Caki2 (cell line): ENCODE data around the gene LSR. TPM values are rescaled to one million over a fixed set of nuclear protein-coding genes. Genes with fewer than 3 reads are reported as not detected.

Source experiments
- DNase-seq: peaks from one replicate; pipeline ENCODE4 v3.0.0-alpha.2; 2015; ENCODE audit warnings: low read depth
- in situ Hi-C: cut with HindIII; loops from 2 replicates; pipeline ENCODE4 v1.10.0; 2016; ENCODE audit warnings: low sequenced_read_pairs, low pct_unique_long_range_greater_than_20kb, mixed read lengths
- total RNA-seq: library from RNA; depleted of rRNA; stranded (reverse); fragments of >200 nt; shearing (Covaris generic); gene quantifications from 2 replicates; pipeline ENCODE4 v1.2.3, GENCODE V29; 2014; ENCODE audit warnings: low replicate concordance; rRNA removed

Gene LSR, protein sequence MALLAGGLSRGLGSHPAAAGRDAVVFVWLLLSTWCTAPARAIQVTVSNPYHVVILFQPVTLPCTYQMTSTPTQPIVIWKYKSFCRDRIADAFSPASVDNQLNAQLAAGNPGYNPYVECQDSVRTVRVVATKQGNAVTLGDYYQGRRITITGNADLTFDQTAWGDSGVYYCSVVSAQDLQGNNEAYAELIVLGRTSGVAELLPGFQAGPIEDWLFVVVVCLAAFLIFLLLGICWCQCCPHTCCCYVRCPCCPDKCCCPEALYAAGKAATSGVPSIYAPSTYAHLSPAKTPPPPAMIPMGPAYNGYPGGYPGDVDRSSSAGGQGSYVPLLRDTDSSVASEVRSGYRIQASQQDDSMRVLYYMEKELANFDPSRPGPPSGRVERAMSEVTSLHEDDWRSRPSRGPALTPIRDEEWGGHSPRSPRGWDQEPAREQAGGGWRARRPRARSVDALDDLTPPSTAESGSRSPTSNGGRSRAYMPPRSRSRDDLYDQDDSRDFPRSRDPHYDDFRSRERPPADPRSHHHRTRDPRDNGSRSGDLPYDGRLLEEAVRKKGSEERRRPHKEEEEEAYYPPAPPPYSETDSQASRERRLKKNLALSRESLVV
- total RNA-seq, result 13.0 and 33.0 TPM in 2 replicates

DNA sequence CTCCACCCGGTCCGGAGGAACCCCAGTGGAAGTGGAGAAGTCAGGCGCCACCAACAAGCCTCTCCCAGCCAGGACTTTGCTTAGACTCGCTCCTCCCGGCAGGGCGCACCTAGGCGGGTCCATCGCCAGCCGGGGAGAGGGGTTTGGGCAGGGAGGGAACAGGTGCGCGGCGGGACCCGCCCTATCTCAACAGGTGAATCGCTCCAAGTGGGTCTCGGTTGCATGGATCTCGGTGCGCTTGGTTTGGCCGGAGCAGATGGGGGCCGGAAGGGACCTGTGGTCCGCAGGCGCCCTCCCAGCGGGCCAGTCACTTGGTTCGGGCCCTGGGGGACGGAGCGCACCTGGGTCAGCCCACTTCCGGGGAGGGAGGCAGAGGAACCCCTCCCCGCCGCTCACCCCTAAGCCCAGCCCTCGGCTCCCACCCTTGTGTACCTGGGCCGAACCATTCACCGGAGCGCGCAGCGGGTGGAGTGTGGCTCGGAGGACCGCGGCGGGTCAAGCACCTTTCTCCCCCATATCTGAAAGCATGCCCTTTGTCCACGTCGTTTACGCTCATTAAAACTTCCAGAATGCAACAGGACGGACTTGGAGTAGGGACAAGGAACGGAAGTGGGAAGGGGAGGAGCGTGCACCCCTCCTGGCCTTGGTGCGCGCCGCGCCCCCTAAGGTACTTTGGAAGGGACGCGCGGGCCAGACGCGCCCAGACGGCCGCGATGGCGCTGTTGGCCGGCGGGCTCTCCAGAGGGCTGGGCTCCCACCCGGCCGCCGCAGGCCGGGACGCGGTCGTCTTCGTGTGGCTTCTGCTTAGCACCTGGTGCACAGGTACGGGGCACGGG lies at the start of gene LSR:
Gene LSR (plus strand): TSS at position 693 of the 836 bp plus-strand sequence. CDS start 21 bp downstream, at position 714.
- in situ Hi-C loops, result no loop called here

DNA sequence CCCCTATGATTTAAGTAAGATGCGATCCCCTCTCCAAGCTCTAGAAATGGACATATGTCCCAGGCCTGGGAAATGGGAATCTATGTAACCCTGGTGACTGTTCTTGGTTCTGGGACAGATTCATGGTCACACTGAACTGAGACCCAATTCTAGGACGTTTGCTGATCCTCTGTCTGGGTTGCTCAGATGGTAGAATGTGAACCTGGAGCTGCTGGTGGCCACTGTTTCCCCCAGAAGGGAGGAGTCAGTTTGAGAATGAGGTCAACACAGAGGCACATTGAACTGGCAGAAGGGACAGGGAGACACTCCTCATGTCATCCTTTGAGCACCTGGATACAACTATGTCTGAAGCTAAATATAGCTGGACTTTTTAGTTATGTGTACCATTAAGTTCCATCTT lies 49.3 kb upstream of the LSR start:
- DNase-seq, result no peak
- in situ Hi-C loops, result no loop called here

More for the DNA sequence above, at the start of gene LSR:
- DNase-seq, result peak; percentile 97

DNA sequence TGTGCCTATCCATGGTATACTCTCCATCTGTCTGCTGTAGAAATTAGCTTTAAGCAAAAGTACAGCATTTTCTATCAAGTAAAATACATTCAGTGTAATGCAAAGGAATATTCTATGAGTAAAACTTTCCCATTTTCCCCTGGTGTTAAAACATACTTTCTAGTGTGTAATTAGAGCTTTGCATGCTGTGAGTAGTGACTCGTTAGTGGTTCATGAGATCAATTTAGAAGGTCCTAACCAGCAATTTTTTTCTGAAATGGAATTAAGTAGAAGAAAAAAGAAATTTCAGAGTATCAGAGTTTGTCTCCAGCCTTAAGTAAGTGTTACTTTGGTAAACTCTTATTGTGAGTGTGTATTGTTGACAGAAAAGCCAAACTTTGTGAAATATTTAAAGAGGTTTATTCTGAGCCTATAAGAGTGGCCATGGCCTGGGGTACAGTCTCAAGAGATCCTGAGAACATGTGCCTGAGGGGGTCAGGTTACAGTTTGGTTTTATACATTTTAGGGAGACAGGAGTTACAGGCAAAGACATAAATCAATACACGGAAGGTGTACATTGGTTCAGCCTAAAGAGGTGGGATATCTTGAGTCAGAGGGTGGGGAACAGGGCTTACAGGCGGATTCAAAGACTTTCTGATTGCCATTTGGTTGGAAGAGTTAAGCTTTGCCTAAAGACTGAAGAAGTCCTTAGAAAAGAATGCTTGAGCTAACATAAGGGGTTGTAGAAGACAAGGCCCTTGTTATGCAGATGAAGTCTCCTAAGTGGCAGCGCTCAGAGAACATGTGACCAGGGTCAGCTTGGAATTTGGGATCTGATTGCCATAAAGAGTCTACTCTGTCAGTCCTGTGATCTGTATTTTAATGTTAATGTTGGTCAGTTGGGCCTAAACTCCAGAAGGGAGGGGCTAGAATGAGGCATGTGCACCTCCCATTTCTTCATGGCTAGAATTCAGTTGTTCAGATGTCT lies 45.8 kb upstream of the LSR start:
- DNase-seq, result no peak
- in situ Hi-C loops, result no loop called here

DNA sequence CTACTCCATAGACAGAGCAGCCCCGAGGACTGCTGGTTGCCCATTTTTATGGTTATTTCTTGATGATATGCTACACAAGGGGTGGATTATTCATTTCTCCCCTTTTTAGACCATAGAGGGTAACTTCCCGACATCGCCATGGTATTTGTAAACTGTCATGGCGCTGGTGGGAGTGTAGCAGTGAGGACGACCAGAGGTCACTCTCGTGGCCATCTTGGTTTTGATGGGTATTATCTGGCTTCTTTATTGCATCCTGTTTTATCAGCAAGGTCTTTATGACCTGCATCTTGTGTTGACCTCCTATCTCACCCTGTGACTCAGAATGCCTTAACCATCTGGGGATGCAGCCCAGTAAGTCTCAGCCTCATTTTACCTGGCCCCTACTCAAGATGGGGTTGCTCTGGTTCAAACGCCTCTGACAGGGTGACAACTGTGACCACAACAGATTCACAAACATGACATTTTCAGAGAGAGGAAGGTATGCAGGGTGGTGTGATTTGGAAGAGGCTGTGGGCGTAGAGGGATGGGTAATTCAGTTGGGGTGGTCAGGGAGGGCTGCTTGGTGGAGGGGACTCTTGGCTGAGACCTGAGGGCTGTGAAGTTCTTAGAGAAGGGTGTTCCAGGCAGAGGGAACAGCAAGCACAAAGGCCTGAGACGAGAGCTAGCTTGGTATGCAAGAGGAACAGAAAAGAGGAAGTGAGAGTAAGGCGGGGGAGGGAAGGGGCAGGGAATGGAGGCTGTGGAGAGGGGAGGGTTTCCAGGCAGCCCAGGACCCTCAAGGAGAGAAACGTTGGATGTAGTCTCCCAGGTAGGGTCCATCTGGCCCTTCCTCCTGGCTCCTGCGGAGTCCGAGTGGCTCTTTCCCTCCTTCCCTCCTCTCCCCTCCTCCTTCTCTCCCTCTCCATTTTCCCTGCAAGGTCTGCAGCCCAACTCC lies 43.7 kb upstream of the LSR start:
- in situ Hi-C loops, result no loop called here
- DNase-seq, result no peak

DNA sequence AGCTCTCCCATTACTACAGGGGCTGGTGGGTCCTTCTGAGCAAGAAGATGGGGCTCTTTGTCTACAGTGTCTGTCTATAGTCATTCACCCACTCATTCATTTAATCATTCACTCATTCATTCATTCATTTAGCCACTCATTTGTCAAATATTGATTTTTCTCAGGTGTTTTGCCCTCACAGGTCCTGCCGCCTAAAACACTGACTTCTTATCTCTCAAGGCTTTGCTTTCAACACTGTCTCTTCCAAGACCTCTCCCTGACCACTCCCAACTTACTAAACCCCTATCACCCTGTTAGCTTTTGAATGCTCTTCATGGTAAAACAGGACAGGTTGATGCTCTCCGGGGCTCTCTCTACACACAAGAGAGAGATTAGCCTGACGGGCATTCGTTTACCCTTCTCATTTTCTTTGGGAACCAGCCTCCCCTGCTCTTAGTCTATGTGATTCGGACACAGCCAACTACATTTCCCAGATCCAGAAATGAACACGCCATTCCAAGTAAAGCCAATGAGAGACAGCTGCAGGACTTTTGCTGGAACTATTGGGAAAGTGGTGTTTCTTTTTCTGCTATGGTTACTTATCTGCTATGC lies 43.0 kb upstream of the LSR start:
- no peak for DNase-seq
- in situ Hi-C loops, result no loop called here

DNA sequence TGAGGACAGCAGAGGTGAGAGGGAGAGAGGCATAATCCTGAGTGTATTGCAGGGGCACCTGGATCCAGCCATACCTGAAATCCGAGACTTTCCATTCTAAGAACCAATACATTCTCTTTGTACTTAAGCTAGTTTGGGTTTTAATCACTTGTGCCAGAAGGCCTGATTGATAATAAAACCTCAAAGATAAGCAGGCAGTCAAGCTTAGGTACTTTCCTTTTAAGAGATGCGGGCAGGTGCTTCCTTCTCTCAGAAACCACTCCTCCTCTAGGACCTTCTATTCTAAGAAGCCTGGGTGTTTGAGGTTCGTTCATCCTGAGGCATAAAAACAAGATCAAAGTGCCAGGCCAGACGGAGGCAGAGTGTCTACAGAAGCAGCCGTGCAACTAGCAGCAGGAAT lies 42.4 kb upstream of the LSR start:
- in situ Hi-C loops, result no loop called here
- DNase-seq, result no peak

DNA sequence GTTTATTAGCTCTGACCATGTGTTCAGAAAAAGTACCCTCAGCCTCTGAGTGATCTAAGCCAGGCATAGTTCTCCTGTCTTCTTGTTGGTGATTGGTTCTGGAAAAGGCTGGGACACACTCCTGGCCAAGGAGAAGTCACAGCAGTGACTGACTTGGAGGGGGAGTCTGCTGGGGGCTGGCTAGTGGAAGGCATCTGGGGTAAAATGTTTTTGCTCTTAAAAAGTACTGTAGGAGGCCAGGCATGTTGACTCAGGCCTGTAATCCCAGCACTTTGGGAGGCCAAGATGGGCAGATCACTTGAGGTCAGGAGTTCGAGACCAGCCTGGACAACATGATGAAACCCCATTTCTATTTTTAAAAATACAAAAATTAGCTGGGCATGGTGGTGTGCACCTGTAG lies 41.9 kb upstream of the LSR start:
- in situ Hi-C loops, result no loop called here
- no peak for DNase-seq

DNA sequence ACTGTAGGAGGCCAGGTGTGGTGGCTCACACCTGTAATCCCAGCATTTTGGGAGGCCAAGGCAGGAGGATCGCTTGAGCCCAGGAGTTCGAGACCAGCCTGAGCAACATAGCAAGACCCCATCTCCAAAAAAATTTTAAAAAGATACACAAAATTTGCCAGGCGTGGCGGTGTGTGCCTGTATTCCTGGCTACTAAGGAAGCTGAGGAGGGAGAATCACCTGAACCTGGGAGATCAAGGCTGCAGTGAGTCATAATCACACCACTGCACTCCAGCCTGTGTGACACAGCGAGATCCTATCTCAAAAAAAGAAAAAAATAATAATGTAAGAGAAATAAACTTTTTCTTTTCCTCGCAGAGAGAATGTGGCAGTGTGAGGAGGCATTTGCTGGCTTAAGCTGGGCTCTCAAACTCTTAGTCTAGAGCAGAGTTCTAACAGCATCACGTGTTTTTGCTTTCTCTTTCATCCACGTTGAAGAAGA lies 41.4 kb upstream of the LSR start:
- DNase-seq, result peak; percentile 13
- in situ Hi-C loops, result no loop called here

DNA sequence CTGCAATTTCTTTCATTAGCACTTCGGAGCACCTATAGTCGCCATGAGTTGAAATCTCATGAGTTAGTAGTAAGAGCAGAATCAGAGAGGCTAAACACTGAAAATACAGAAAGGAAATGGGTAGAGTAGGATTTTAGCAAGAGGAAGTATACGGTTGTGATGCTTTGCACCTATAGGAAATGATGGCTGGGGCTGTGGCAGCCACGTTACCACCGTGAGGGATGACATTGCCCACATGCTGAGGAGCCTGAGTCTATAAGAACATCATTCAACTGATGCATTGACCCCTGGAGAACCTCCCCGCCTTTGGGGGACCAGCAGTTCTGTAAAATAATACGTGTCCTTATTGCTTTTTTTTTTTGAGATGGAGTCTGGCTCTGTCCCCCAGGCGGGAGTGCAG lies 40.7 kb upstream of the LSR start:
- no peak for DNase-seq
- in situ Hi-C loops, result no loop called here

DNA sequence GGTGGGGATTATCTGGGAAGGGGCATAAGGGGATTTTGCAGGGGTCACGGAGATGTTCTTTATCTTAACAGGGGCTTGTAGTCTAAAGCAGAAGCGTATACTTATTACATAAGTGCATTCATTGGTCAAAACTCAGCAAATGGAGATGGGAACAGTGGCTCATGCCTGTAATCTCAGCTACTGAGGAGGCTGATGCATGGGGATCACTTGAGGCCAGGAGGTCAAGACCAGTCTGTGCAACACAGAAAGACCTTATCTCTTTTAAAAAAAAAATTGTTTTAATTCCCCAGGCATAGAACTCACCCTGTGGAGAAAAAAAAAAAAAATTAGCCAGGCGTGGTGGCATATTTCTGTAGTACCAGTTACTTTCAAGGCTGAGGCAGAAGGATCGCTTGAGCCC lies 39.2 kb upstream of the LSR start:
- DNase-seq, result no peak
- in situ Hi-C loops, result no loop called here

DNA sequence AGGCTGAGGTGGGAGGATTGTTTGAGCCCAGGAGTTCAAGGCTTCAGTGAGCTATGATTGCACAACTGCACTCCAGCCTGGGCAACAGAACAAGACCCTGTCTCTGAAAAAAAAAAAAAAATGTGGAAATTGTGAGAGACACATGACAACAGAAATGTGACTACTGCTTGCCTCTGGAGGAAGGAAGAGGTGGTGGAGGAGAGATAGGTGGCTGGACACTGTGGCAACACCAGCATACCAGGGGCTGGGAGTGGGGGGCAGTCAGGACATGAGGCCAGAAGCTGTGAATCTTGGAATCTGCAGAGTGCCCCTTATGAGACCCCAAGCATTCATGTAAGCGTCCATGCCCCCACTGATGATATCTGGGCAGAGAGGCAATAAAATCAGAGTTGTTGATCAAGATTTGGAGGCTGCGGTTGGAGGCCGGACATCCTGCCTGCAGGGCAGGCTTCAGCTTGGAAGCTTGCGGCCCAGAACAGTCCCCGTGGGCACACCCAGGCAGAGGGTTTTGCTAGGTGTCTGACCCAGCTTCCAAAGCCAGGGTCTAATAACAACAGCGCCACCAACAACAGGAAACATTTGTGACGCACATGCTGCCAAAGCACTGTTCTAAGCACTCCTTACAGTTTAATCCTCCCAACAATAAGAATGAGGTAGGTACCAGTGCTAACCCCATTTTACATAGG lies 37.1 kb upstream of the LSR start:
- in situ Hi-C loops, result no loop called here

DNA sequence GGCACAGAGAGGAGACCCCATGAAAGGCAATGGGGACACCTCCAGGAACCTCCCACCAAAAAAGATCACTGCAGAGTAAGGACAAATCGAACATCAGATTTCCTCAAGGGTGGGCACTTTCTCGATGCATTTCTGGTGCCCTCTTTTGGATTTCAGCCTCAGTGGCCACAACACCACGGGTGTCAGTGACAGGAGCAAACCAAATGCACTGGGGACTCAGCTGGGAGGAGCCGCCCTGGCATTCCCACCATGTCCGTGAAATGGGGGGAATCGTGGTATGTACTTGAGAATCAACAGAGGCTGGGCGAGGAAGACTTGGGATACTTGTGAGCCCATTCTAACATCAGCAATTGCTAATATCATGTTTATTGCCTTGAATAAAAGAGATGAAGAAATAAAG lies 36.6 kb upstream of the LSR start:
- no peak for DNase-seq
- in situ Hi-C loops, result no loop called here

More for the DNA sequence above, 37.1 kb upstream of the LSR start:
- DNase-seq, result no peak

DNA sequence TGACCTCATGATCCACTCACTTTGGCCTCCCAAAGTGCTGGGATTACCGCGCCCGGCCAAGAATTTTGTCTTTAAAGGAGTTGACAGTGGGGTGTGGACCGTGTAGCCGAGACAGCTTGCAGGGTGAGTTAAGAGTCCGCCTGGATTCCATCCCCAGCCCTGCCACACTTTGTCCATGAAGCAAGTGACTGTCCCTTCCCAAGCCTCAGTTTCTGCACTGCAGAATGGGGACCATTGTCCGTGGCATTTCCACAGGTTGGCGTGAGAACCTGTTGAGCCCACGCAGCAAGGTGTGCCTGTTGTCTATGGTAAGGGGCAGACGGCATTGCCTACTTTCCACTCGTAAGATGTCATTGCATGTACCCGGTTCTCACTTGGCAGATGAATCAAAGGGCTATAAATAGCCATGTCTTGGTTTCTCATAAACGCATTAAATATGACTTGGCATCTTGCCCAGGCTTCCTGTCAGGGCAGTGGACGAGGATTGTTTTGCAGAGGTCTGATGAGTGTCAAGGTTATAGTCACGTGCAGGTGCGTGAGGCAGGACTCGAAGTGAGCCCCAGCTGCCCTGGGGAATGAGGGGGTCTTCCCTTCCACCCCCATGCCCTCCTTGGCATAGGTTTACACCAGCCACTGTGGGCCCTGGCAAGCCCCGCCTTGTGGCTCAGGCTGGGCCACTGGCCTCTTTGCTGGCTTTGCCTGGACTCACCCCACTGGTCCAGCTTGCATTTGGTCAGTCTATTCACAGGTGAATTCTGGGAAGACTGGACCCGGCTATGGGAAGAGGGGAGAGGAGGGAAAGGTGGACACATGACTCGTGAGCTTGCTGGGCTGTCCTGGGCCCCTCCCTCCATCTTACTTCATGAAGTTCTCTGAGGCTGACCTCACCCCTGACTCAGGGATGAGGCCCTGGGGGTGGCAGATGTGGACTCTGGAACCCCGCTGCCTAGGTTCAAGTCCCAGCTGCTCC lies 34.9 kb upstream of the LSR start:
- in situ Hi-C loops, result no loop called here

DNA sequence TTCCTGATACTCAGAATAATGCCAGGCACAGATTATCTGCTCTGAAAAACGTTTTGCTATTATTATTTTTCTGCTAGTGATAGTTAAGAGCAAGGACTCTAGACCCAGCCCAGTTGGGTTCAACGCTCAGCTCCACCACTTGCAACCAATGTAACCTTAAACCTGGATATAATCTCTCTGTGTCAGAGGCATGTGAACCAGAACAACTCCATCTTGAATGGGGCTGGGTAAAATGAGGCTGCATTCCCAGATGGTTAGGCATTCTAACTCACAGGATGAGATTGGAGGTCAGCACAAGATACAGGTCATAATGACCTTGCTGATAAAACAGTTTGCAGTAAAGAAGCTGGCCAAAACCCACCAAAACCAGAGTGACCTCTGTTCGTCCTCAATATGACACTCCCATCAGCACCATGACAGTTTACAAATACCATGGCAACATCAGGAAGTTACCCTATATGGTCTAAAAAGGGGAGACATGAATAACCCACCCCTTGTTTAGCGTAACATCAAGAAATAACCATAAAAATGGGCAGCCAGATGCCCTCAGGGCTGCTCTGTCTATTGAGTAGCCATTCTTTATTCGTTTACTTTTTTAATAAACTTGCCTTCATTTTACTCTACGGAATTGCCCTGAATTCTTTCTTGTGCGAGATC lies 33.9 kb upstream of the LSR start:
- no peak for DNase-seq
- in situ Hi-C loops, result no loop called here

More for the DNA sequence above, 34.9 kb upstream of the LSR start:
- peak; percentile 42 for DNase-seq
